Ovary (tissue), 9 donors: Measurements from ENCODE around the gene TERB1. TPM values are rescaled to one million over a fixed set of nuclear protein-coding genes. Genes with fewer than 3 reads are reported as not detected.

ENCODE experiments used
- DNase-seq, 5 donors: peaks; one replicate each; pipeline ENCODE4 v3.0.0-alpha.2; 2019 to 2020
- H3K27ac ChIP-seq, 2 donors: fragments of 200-600 bp; one replicate each; pipeline versions ENCODE4 v1.5.1 to v1.8.0; 2019 to 2022
- H3K27me3 ChIP-seq: fragments of 200-600 bp; one replicate; pipeline ENCODE4 v1.8.0; 2022
- H3K36me3 ChIP-seq: fragments of 200-600 bp; sonication (generic); one replicate; pipeline ENCODE4 v1.5.1; 2019
- H3K4me1 ChIP-seq: one replicate; pipeline ENCODE4 v1.8.1; 2013; ENCODE audit warnings: mild to moderate bottlenecking, moderate library complexity; ENCODE audit not compliant: insufficient read depth
- H3K4me3 ChIP-seq: fragments of 200-600 bp; sonication (generic); one replicate; pipeline ENCODE4 v1.5.1; 2017
- H3K9me3 ChIP-seq, 2 donors: fragments of 200-600 bp in 1 of 2; sonication (generic) in 1 of 2; one replicate each; pipeline versions ENCODE4 v1.5.1 to v1.8.1; 2013 to 2019; ENCODE audit warnings: mild to moderate bottlenecking in 1 of 2, moderate library complexity in 1 of 2
- CTCF ChIP-seq, 3 donors: fragments of 450-650 bp in 2 of 3; fragments of 200-600 bp in 1 of 3; IDR thresholded peaks; one replicate each; pipeline versions ENCODE4 v1.5.1 to v1.8.0; 2016 to 2022; ENCODE audit warnings: antibody characterized with exemption in 3 of 3, mild to moderate bottlenecking in 1 of 3
- EP300 ChIP-seq: sonication (generic); formaldehyde crosslinking; IDR thresholded peaks from one replicate; pipeline ENCODE4 v1.6.1; 2017; ENCODE audit warnings: antibody characterized with exemption
- POLR2A ChIP-seq: fragments of 450-650 bp; IDR thresholded peaks from one replicate; pipeline ENCODE4 v1.6.1; 2017; ENCODE audit warnings: antibody characterized with exemption, mild to moderate bottlenecking, moderate library complexity
- WGBS, 3 donors: extraction: QIAGEN DNeasy Blood & Tissue Kit in 1 of 3; methylation state at CpG; one replicate each; pipeline versions ENCODE4 v1.1.5 to v1.1.7; 2013 to 2017; 5-methylcytosine and 5-hydroxymethylcytosine counted together
- intact Hi-C, 4 donors: fragments of 100-400 bp; cut with DNase I; formaldehyde crosslinking; loops; one replicate each; pipeline versions ENCODE4 v1.11.0 to v1.15.1; 2022 to 2023
- polyA plus RNA-seq, 2 donors: library from polyadenylated mRNA; stranded (reverse); fragments of 200-250 nt in 1 of 2; fragments of 350-450 nt in 1 of 2; fragmentation: Illumina TruSeq in 1 of 2; extraction: RNeasy Lipid Tissue Mini Kit (QIAGEN cat#74804) in 1 of 2; gene quantifications; one replicate each; pipeline ENCODE4 v1.2.3, GENCODE V29; 2013 to 2014
- total RNA-seq, 7 donors: library from RNA; depleted of rRNA in 2 of 7; stranded (reverse); fragments of >200 nt in 2 of 7; fragmentation: NEBNext Ultra II Directional in 3 of 7; extraction: Animal tissue kit (Norgen Biotek cat#: 25700) in 3 of 7; gene quantifications; one replicate each; pipeline versions ENCODE4 v1.1.0 to v1.2.4, GENCODE V29; 2016 to 2023
- donor health status: DM: no; HTN: no; CAD: no; lungs with moderate emphysema.
- donor health status: DM: no; HTN: no; CAD: no.
- donor health status: Bipolar disorder and iron deficiency.
- donor health status: DM: yes; HTN: yes; CAD: no.
- donor health status: DM: no; HTN: no; CAD: no.
- donor health status: DM: yes; HTN: yes; CAD: no.

The TERB1 gene
- total and polyA plus RNA-seq, 9 donors: 0.04 to 0.50 (median 0.31) TPM; not detected in 5

GRCh38 chr16:66720766-66721165 lies 80.6 kb downstream of the TERB1 start:
- no peak for TF ChIP-seq CTCF (IDR thresholded peaks at IDR 0.05)
- no peak for TF ChIP-seq POLR2A
- TF ChIP-seq EP300: no peak
- no peak for DNase-seq

GRCh38 chr16:66719246-66719645 lies 82.1 kb downstream of the TERB1 start:
- 95 to 97% (median 95%) methylated on average over 4 of the region's 4 CpGs for WGBS, 3 donors
- H3K4me3 ChIP-seq: no peak overlapping the region
- H3K36me3 ChIP-seq: no peaks in the 10 kb centered on the region
- peaks cover 3% of the 10 kb centered on the region for H3K4me1 ChIP-seq
- no peaks in the 10 kb centered on the region for H3K27me3 ChIP-seq
- DNase-seq: no peak
- H3K9me3 ChIP-seq: no peaks in the 10 kb centered on the region
- no peak overlapping the region for H3K27ac ChIP-seq
- intact Hi-C loops: no loop called here
- no peak for TF ChIP-seq POLR2A
- TF ChIP-seq CTCF (IDR thresholded peaks at IDR 0.05): no peak
- TF ChIP-seq EP300: no peak

More at GRCh38 chr16:66720766-66721165, 80.6 kb downstream of the TERB1 start:
- Histone ChIP-seq H3K27ac (no peak overlapping the region), H3K36me3 (no peaks in the 10 kb centered on the region), H3K9me3 (no peaks in the 10 kb centered on the region), H3K4me1 (peaks cover 3% of the 10 kb centered on the region), H3K4me3 (no peak overlapping the region), H3K27me3 (no peaks in the 10 kb centered on the region)
- WGBS, 3 donors: 71 to 73% (median 72%) methylated on average over 3 of the region's 3 CpGs
- intact Hi-C loops: loop anchor here in 1 of 4 donors (10.0 kb wide), 1 partner anchor 144 kb away; no protein-coding TSS in a partner anchor

GRCh38 chr16:66717776-66718175 lies 83.6 kb downstream of the TERB1 start:
- peaks cover 3% of the 10 kb centered on the region for H3K4me1 ChIP-seq
- H3K4me3 ChIP-seq: no peak overlapping the region
- H3K27ac ChIP-seq: no peak overlapping the region
- TF ChIP-seq POLR2A: no peak
- no peak for TF ChIP-seq CTCF (IDR thresholded peaks at IDR 0.05)
- no peak for TF ChIP-seq EP300
- H3K27me3 ChIP-seq: no peaks in the 10 kb centered on the region
- intact Hi-C loops: no loop called here
- no peaks in the 10 kb centered on the region for H3K36me3 ChIP-seq
- no peak for DNase-seq
- 73 to 83% (median 75%) methylated on average over 4 of the region's 4 CpGs for WGBS, 3 donors
- no peaks in the 10 kb centered on the region for H3K9me3 ChIP-seq

- Histone ChIP-seq H3K27me3 (no peaks in the 10 kb centered on the region), H3K4me3 (no peak overlapping the region), H3K27ac (no peak overlapping the region), H3K4me1 (peaks cover 3% of the 10 kb centered on the region), H3K36me3 (no peaks in the 10 kb centered on the region), H3K9me3 (no peaks in the 10 kb centered on the region)
- TF ChIP-seq EP300 (no peak), POLR2A (no peak), CTCF (IDR thresholded peaks at IDR 0.05) (peak in 1 of 3 donors; percentile 17)
- DNase-seq: peak in 4 of 5 donors; percentile 30 to 49 (median 36)
- intact Hi-C loops: no loop called here
- 28 to 32% (median 30%) methylated on average over 12 of the region's 12 CpGs for WGBS, 3 donors
Measured at GRCh38 chr16:66717112-66717675, 84.2 kb downstream of the TERB1 start.
